Aorta (tissue), 5 donors: ENCODE data around the gene MUC6. TPM values are rescaled to one million over a fixed set of nuclear protein-coding genes. Genes with fewer than 3 reads are reported as not detected.
A peak's percentile ranks its signal among the peaks of the same experiment; 100 is the strongest.

Experiments used
- ATAC-seq: fragments of 200-7000 bp; cut with Tn5 transposase; one replicate; pipeline ENCODE4 v1.9.1; 2022; ENCODE audit warnings: moderate library complexity; ENCODE audit not compliant: low FRiP score
- DNase-seq, 2 donors: peaks; one replicate each; pipeline ENCODE4 v3.0.0-alpha.2; 2020
- H3K27ac ChIP-seq, 2 donors: one replicate each; pipeline ENCODE4 v1.5.1; 2013; ENCODE audit warnings: low read length in 2 of 2, mild to moderate bottlenecking in 2 of 2, moderate library complexity in 2 of 2, control low read depth in 1 of 2, inconsistent platforms in 1 of 2, low read depth in 1 of 2
- H3K27me3 ChIP-seq, 2 donors: one replicate each; pipeline ENCODE4 v1.6.1; 2013; ENCODE audit warnings: control low read depth in 1 of 2, low read length in 1 of 2, mild to moderate bottlenecking in 1 of 2, moderate library complexity in 1 of 2; ENCODE audit not compliant: insufficient read depth in 2 of 2, control insufficient read depth in 1 of 2
- H3K36me3 ChIP-seq, 2 donors: one replicate each; pipeline ENCODE4 v1.6.1; 2013; ENCODE audit warnings: control low read depth in 1 of 2, low read length in 1 of 2, mild to moderate bottlenecking in 1 of 2; ENCODE audit not compliant: insufficient read depth in 2 of 2, control insufficient read depth in 1 of 2
- H3K4me1 ChIP-seq, 2 donors: one replicate each; pipeline ENCODE4 v1.6.1; 2013; ENCODE audit warnings: low read length in 2 of 2, control low read depth in 1 of 2, mild to moderate bottlenecking in 1 of 2, moderate library complexity in 1 of 2; ENCODE audit not compliant: insufficient read depth in 2 of 2, control insufficient read depth in 1 of 2
- H3K4me3 ChIP-seq, 2 donors: one replicate each; pipeline ENCODE4 v1.5.1; 2013; ENCODE audit warnings: low read length in 2 of 2, control low read depth in 1 of 2, mild to moderate bottlenecking in 1 of 2
- H3K9me3 ChIP-seq: one replicate; pipeline ENCODE4 v1.6.1; 2013; ENCODE audit warnings: mild to moderate bottlenecking, low read length; ENCODE audit not compliant: control insufficient read depth
- WGBS, 2 donors: extraction: QIAGEN DNeasy Blood & Tissue Kit; methylation state at CpG; one replicate each; pipeline ENCODE4 v1.1.7; 2013; 5-methylcytosine and 5-hydroxymethylcytosine counted together
- intact Hi-C, 2 donors: fragments of 100-400 bp; cut with DNase I; formaldehyde crosslinking; loops; one replicate each; pipeline versions ENCODE4 v1.14.2 to v1.15.0; 2022
- polyA plus RNA-seq, 2 donors: library from polyadenylated mRNA; stranded (reverse); fragments of 200-250 nt; gene quantifications; one replicate each; pipeline ENCODE4 v1.2.3, GENCODE V29; 2013
- total RNA-seq, 2 donors: library from RNA; stranded (reverse); fragmentation: NEBNext Ultra II Directional; extraction: Animal tissue kit (Norgen Biotek cat#: 25700); gene quantifications; one replicate each; pipeline ENCODE4 v1.2.1, GENCODE V29; 2021
- donor health status: healthy with polysubstance abuse.
- donor health status: Bipolar disorder and iron deficiency.
- donor health status: DM: no; HTN: no; CAD: no.
- donor health status: DM: no; HTN: no; CAD: no.
- donor health status: DM: yes; HTN: yes; CAD: no.

MUC6 gene
- total and polyA plus RNA-seq, 4 donors, result under 0.01 to 0.49 TPM; not detected in 2

DNA sequence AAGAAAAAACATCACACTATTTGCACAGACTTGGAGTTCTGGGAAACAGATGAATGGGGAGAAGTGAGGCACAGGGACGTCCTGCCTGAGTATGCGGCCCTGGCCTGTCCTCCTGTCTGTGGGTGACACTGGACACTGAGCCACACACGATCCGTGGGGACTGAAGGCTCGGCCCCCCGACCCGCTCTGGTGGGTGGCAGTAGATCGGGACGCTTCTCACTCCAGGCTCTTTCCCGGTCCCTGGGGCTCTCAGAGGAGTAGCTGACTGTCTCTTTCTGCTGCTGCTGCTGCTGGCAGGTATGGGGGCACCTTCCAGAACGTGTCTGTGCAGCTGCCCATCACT, 27.7 kb downstream of the MUC6 start:
- Histone ChIP-seq H3K9me3 (no peaks in the 10 kb centered on the region), H3K4me1 (no peaks in the 10 kb centered on the region), H3K36me3 (peaks cover 0 to 17% of the 10 kb centered on the region in 2 donors), H3K27ac (no peak overlapping the region), H3K4me3 (no peak overlapping the region), H3K27me3 (no peaks in the 10 kb centered on the region)
- DNase-seq (no peak), ATAC-seq (no peak)
- intact Hi-C loops, result no loop called here
- 86 to 88% methylated on average over 11 of the region's 11 CpGs for WGBS, 2 donors

GRCh38 chr11:1008001-1008802, 28.3 kb downstream of the MUC6 start:
- DNase-seq (no peak), ATAC-seq (no peak)
- intact Hi-C loops, result no loop called here
- Histone ChIP-seq H3K27me3 (no peaks in the 10 kb centered on the region), H3K9me3 (no peaks in the 10 kb centered on the region), H3K4me1 (no peaks in the 10 kb centered on the region), H3K27ac (no peak overlapping the region), H3K4me3 (no peak overlapping the region), H3K36me3 (peaks cover 0 to 18% of the 10 kb centered on the region in 2 donors)
- 90% methylated on average over 34 to 38 of the region's 38 CpGs for WGBS, 2 donors

DNA sequence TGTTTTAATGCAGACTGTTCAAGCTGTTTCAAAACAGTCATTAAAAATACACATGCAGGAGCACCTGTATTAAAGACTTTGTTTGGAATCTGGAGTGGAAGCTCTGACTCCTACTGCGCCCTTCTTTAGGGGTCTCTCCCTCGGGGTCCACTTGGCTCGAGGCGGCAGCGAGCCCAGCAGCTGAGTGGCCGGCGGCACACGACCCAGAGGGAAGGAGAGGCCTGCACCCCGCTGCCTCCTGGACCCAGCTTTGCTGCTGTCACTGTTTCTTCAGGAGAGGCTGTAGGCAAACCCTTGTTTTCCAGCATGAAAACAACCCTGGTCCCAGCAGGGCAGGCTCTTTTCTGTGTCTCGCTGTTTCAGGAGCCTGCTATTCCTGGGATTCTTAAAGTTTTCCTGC, 29.2 kb downstream of the MUC6 start:
- Histone ChIP-seq H3K36me3 (peaks cover 0 to 20% of the 10 kb centered on the region in 2 donors), H3K27me3 (no peaks in the 10 kb centered on the region), H3K4me1 (no peaks in the 10 kb centered on the region), H3K4me3 (no peak overlapping the region), H3K27ac (no peak overlapping the region), H3K9me3 (no peaks in the 10 kb centered on the region)
- DNase-seq (no peak), ATAC-seq (no peak)
- WGBS, 2 donors, result 89 to 91% methylated on average over 10 of the region's 10 CpGs
- intact Hi-C loops, result no loop called here

GRCh38 chr11:1006762-1007161, 29.8 kb downstream of the MUC6 start:
- no peak overlapping the region for H3K27ac ChIP-seq
- WGBS, 2 donors, result 83 to 85% methylated on average over 13 of the region's 13 CpGs
- no peaks in the 10 kb centered on the region for H3K4me1 ChIP-seq
- no peaks in the 10 kb centered on the region for H3K27me3 ChIP-seq
- intact Hi-C loops, result no loop called here
- H3K36me3 ChIP-seq, result peaks cover 0 to 20% of the 10 kb centered on the region in 2 donors
- no peak overlapping the region for H3K4me3 ChIP-seq
- H3K9me3 ChIP-seq, result no peaks in the 10 kb centered on the region
- ATAC-seq, result no peak
- DNase-seq, result no peak

GRCh38 chr11:1005928-1006327, 30.6 kb downstream of the MUC6 start:
- Histone ChIP-seq H3K36me3 (peaks cover 0 to 16% of the 10 kb centered on the region in 2 donors), H3K27me3 (no peaks in the 10 kb centered on the region), H3K27ac (no peak overlapping the region), H3K9me3 (no peaks in the 10 kb centered on the region), H3K4me3 (no peak overlapping the region), H3K4me1 (no peaks in the 10 kb centered on the region)
- no peak for ATAC-seq
- intact Hi-C loops, result no loop called here
- DNase-seq, result no peak
- WGBS, 2 donors, result 76 to 79% methylated on average over 21 of the region's 21 CpGs

- no peaks in the 10 kb centered on the region for H3K4me1 ChIP-seq
- DNase-seq (no peak), ATAC-seq (no peak)
- peaks cover 0 to 8% of the 10 kb centered on the region in 2 donors for H3K36me3 ChIP-seq
- no peaks in the 10 kb centered on the region for H3K9me3 ChIP-seq
- WGBS, 2 donors, result 84 to 88% methylated on average over 20 of the region's 20 CpGs
- H3K4me3 ChIP-seq, result no peak overlapping the region
- no peak overlapping the region for H3K27ac ChIP-seq
- intact Hi-C loops, result no loop called here
- no peaks in the 10 kb centered on the region for H3K27me3 ChIP-seq
Measured at GRCh38 chr11:1003159-1003558, 33.4 kb downstream of the MUC6 start.

DNA sequence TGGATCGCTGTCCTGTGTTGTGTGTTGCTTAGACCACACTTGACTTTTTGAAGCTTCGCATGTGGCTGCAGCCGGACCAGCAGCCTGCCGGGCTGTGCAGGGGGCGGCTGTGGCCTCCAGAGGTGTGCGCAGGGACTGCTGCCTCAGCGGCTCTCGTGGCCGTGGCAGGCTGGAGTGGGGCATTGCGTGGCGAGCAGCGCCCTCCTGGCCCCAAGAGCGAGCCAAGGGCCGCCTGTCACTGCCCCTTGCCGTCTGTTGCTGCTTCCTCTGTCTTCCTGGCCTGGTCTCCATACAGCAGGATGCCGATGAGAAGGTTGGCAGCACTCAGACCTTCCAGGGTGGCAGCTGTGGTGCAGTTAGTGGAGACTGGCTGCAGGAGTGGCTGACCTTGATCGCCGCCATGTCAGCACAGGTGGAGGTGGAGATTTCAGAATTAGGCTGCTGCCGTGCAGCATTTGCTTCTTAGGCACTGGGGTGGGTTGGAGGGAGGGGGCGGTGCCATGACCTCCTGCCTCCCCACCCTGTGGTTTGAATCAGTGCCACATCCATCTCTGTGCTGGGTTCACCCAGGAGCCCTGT, 34.0 kb downstream of the MUC6 start:
- H3K4me3 ChIP-seq, result no peak overlapping the region
- ATAC-seq, result no peak
- H3K27ac ChIP-seq, result no peak overlapping the region
- no peaks in the 10 kb centered on the region for H3K27me3 ChIP-seq
- peaks cover 0 to 4% of the 10 kb centered on the region in 2 donors for H3K36me3 ChIP-seq
- H3K9me3 ChIP-seq, result no peaks in the 10 kb centered on the region
- intact Hi-C loops, result no loop called here
- H3K4me1 ChIP-seq, result no peaks in the 10 kb centered on the region
- WGBS, 2 donors, result 91 to 94% methylated on average over 20 of the region's 20 CpGs
- no peak for DNase-seq

- Histone ChIP-seq H3K4me1 (no peaks in the 10 kb centered on the region), H3K27me3 (no peaks in the 10 kb centered on the region), H3K9me3 (no peaks in the 10 kb centered on the region), H3K27ac (no peak overlapping the region), H3K36me3 (peaks cover 0 to 4% of the 10 kb centered on the region in 2 donors), H3K4me3 (no peak overlapping the region)
- DNase-seq (no peak), ATAC-seq (peak; percentile 13)
- WGBS, 2 donors, result 91% methylated on average over 32 of the region's 32 CpGs
- intact Hi-C loops, result no loop called here
Measured at GRCh38 chr11:1001617-1002405, 34.7 kb downstream of the MUC6 start.
